Erythroblast (primary cell): Measurements from ENCODE around the gene GPSM3.

Experiments used
- GATA1 ChIP-seq: IDR thresholded peaks from 2 replicates; pipeline ENCODE4 v1.6.1; 2011; ENCODE audit warnings: low read depth, mild to moderate bottlenecking, control low read depth, low read length, moderate library complexity
- POLR2A ChIP-seq: IDR thresholded peaks from 2 replicates; pipeline ENCODE4 v1.6.1; 2011; ENCODE audit warnings: mild to moderate bottlenecking, low read length

GRCh38 chr6:32214126-32214525 is 21.7 kb upstream of the GPSM3 start:
- TF ChIP-seq POLR2A: no peak
- TF ChIP-seq GATA1: no peak
